Measurements from ENCODE around the gene TARP.

DNA sequence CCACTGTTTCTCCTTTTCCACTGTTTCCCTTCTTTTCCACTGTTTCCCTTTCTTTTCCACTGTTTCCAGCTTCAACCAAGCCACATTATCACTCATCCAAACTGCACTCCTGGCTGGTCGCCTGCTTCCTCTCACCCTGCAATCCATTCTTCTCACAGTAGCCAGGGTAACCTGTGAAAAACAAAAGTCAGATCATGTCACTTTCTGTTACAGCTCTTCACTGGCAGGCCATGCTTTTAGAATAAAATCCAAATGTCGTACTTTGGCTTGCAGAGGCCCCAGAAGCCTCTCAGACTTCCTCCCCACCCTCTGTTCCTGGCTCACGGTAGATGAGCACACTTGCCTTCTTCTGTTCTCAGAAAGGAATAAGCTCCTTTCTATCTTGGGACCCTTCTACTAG, 61.5 kb downstream of the TARP start:
- TF ChIP-seq, protein P1, sequence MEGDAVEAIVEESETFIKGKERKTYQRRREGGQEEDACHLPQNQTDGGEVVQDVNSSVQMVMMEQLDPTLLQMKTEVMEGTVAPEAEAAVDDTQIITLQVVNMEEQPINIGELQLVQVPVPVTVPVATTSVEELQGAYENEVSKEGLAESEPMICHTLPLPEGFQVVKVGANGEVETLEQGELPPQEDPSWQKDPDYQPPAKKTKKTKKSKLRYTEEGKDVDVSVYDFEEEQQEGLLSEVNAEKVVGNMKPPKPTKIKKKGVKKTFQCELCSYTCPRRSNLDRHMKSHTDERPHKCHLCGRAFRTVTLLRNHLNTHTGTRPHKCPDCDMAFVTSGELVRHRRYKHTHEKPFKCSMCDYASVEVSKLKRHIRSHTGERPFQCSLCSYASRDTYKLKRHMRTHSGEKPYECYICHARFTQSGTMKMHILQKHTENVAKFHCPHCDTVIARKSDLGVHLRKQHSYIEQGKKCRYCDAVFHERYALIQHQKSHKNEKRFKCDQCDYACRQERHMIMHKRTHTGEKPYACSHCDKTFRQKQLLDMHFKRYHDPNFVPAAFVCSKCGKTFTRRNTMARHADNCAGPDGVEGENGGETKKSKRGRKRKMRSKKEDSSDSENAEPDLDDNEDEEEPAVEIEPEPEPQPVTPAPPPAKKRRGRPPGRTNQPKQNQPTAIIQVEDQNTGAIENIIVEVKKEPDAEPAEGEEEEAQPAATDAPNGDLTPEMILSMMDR (IDR thresholded peaks at IDR 0.05) = no peak
- no peak for TF ChIP-seq POLR2A (IDR thresholded peaks at IDR 0.05)
